NCI-H1436 treated with DMSO at 0.1 percent for 48 hours (cell line): Measurements from ENCODE around the gene F9.

Source experiments
- DNase-seq: peaks from one replicate; lab custom pipeline; 2025; lab: John Stamatoyannopoulos, UW

Gene F9

GRCh38 chrX:139600105-139600504, 69.6 kb downstream of the F9 start:
- no peak for DNase-seq
